T-cell (primary cell): ENCODE measurements around the gene NXPH4. TPM values are rescaled to one million over a fixed set of nuclear protein-coding genes. Genes with fewer than 3 reads are reported as not detected.

Experiments used
- ATAC-seq, 4 experiments: fragments of 200-7000 bp in 3 of 4; fragments of 150-1000 bp in 1 of 4; cut with Tn5 transposase; replicated peaks in 1 of 4; 1 replicate in 3 of 4; 2 replicates in 1 of 4; pipeline ENCODE4 v1.10.0; 2021; ENCODE audit warnings: moderate library complexity in 3 of 4, mild to moderate bottlenecking in 2 of 4, moderate number of reproducible peaks in 1 of 4
- CTCF ChIA-PET, 2 donors: fragments of 300-600 bp; sonication (Branson Sonifier 250); formaldehyde crosslinking; loops; one replicate each; lab custom pipeline; 2022; ENCODE audit warnings: antibody characterized with exemption in 2 of 2; lab: Charles Lee
- POLR2A ChIA-PET, 2 donors: fragments of 300-600 bp; sonication (Branson Sonifier 250); formaldehyde crosslinking; loops; one replicate each; lab custom pipeline; 2022; ENCODE audit warnings: antibody characterized with exemption in 2 of 2; lab: Charles Lee
- DNase-seq, 35 experiments: peaks; one replicate each; pipeline versions ENCODE4 v3.0.0 to v3.0.0-alpha.2; 2013 to 2023
- H3K27ac ChIP-seq: one replicate; pipeline ENCODE4 v1.5.1; 2013; ENCODE audit warnings: low read length
- H3K27me3 ChIP-seq, 2 experiments: replicated peaks in 1 of 2; 1 replicate in 1 of 2; 2 replicates in 1 of 2; pipeline versions ENCODE4 v1.6.1 to v1.7.0; 2013; ENCODE audit warnings: low read length in 1 of 2, mixed read lengths in 1 of 2; ENCODE audit not compliant: control insufficient read depth in 2 of 2, insufficient read depth in 2 of 2; ENCODE audit errors: extremely low read depth in 1 of 2
- H3K36me3 ChIP-seq, 2 donors: 1 replicate in 1 of 2; 2 replicates in 1 of 2; pipeline versions ENCODE4 v1.6.1 to v1.7.0; 2013; ENCODE audit warnings: low read length in 1 of 2; ENCODE audit not compliant: control insufficient read depth in 2 of 2, insufficient read depth in 1 of 2; ENCODE audit errors: extremely low read depth in 1 of 2
- H3K4me1 ChIP-seq, 2 experiments: 1 replicate in 1 of 2; 2 replicates in 1 of 2; pipeline versions ENCODE4 v1.6.1 to v1.7.0; 2013; ENCODE audit warnings: low read length in 2 of 2, mixed read lengths in 1 of 2; ENCODE audit not compliant: insufficient read depth in 2 of 2, control insufficient read depth in 1 of 2; ENCODE audit errors: extremely low read depth in 1 of 2
- H3K4me3 ChIP-seq, 2 donors: 1 replicate in 1 of 2; 2 replicates in 1 of 2; pipeline versions ENCODE4 v1.5.1 to v1.7.0; 2013; ENCODE audit warnings: mild to moderate bottlenecking in 2 of 2, low read length in 1 of 2, moderate library complexity in 1 of 2; ENCODE audit not compliant: control insufficient read depth in 1 of 2; ENCODE audit errors: extremely low read depth in 1 of 2
- H3K9me3 ChIP-seq: 2 replicates; pipeline ENCODE4 v1.7.0; 2013
- H3K27ac Mint-ChIP-seq, 2 donors: one replicate each; pipeline ENCODE4 v1.8.0; 2020 to 2021; ENCODE audit warnings: mild to moderate bottlenecking in 2 of 2, mixed read lengths in 2 of 2
- H3K27me3 Mint-ChIP-seq, 2 donors: one replicate each; pipeline ENCODE4 v1.8.0; 2021 to 2022; ENCODE audit warnings: mixed read lengths in 2 of 2
- H3K36me3 Mint-ChIP-seq: one replicate; pipeline ENCODE4 v1.8.0; 2021; ENCODE audit warnings: mixed read lengths
- H3K4me1 Mint-ChIP-seq, 3 donors: one replicate each; pipeline ENCODE4 v1.8.0; 2020 to 2022; ENCODE audit warnings: mixed read lengths in 3 of 3, mild to moderate bottlenecking in 1 of 3
- H3K4me3 Mint-ChIP-seq, 3 donors: one replicate each; pipeline ENCODE4 v1.8.0; 2020 to 2022; ENCODE audit warnings: mild to moderate bottlenecking in 3 of 3, mixed read lengths in 3 of 3, moderate library complexity in 3 of 3
- H3K9me3 Mint-ChIP-seq, 3 donors: one replicate each; pipeline ENCODE4 v1.8.0; 2020 to 2022; ENCODE audit warnings: mixed read lengths in 3 of 3
- WGBS: methylation state at CpG from one replicate; pipeline ENCODE4 v1.1.5; 2013; ENCODE audit warnings: missing lambda C conversion rate; ENCODE audit not compliant: insufficient coverage; 5-methylcytosine and 5-hydroxymethylcytosine counted together
- total RNA-seq, 35 experiments: library from RNA in 6 of 35; stranded (reverse) in 6 of 35; fragments of 120-200 nt in 1 of 35; gene quantifications; one replicate each; pipeline versions ENCODE4 v1.2.1 to v1.2.4 and lab custom pipeline; 2013 to 2026

NXPH4 gene
- total RNA-seq, 5 donors from 2014 or later (not counting 1 experiment from before 2014, with no cell fraction given), result 0.49 to 4.5 (median 1.0) TPM; not detected in 1

DNA sequence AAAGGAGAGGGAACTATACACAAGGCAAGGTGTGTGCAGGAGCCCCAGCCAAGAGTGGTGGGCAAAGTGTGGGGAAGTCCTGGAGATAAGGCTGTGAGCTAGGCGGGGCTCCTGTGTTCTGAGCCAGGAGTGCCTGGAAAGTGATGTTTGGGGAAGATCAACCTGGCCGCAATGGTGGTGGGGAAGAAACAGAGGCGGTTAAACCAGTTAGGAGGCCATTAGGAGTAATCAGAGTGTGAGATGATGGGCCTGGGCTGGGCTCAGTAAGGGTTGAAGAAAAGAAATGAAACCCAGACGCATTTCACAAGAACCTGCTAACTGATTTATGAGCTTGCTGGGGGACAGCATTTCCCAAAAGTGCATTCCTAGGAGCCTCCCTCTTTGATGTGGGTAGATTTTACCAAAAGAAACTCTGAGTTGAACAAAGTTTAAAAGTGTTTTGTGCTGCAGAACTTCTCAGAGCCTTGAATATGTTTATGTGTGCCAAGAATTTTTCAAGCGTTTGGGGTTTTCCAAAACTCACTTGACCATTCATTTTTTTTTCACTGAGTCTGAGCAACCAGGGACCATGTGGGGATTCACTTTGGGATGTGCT lies 34.9 kb upstream of the NXPH4 start:
- no peak overlapping the region for H3K27ac ChIP-seq
- peaks cover 0 to 6% of the 10 kb centered on the region in 2 experiments for H3K4me1 ChIP-seq
- peaks cover 0 to 3% of the 10 kb centered on the region in 2 experiments for H3K27me3 ChIP-seq
- ATAC-seq, result no peak
- H3K4me3 ChIP-seq, result no peak overlapping the region
- H3K27ac Mint-ChIP-seq, result no peak overlapping the region
- no peak for DNase-seq
- POLR2A ChIA-PET, result no interaction called here
- WGBS, result 86% methylated on average over 4 of the region's 5 CpGs
- CTCF ChIA-PET, result interaction anchor here (0.7 to 2.7 kb wide), 9 partner anchors 46 to 799 kb away, joined by 3 to 25 read pairs (median 4); partner anchors contain the start of gene LRP1 (in 1 of the 2)
- peaks cover 0 to 4% (median 2%) of the 10 kb centered on the region in 3 donors for H3K4me1 Mint-ChIP-seq
- H3K9me3 Mint-ChIP-seq, result no peaks in the 10 kb centered on the region
- no peak overlapping the region for H3K4me3 Mint-ChIP-seq
- no peaks in the 10 kb centered on the region for H3K27me3 Mint-ChIP-seq
- no peaks in the 10 kb centered on the region for H3K36me3 Mint-ChIP-seq
- no peaks in the 10 kb centered on the region for H3K9me3 ChIP-seq
- no peaks in the 10 kb centered on the region for H3K36me3 ChIP-seq

DNA sequence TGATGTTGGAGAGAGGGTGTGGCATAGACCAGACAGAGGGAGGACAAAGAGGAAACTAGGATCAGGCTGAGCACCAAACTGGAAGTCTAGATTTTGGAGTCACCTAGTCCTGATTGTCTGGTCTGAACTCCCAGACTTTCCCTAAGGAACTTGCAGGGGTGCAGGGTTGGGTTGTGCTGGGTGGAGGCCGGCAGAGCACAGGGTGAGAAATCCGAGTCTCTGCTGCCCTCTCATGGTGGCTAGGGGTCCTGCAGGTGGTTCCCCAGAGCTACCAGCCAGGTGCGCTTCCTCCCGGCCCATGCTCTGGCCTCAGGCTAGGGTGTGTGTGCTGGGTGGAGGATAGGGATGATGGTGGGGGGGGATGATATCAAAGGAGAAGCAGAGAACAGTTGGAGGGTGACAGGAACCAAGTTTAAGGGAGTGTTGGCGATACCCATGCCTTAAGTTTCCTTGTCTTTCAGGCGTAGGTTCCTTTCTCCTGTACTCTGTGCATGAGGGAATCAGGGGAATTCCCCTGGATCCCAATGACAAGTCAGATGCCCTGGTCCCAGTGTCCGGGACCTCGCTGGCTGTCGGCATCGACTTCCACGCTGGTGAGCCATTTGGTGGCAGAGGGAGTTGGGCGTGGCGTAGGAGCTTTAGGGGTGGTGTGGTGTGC lies 33.5 kb upstream of the NXPH4 start:
- H3K27ac Mint-ChIP-seq, result no peak overlapping the region
- no peaks in the 10 kb centered on the region for H3K9me3 Mint-ChIP-seq
- Histone ChIP-seq H3K27ac (no peak overlapping the region), H3K4me1 (peaks cover 0 to 6% of the 10 kb centered on the region in 2 experiments), H3K27me3 (peaks cover 0 to 3% of the 10 kb centered on the region in 2 experiments), H3K36me3 (no peaks in the 10 kb centered on the region), H3K9me3 (no peaks in the 10 kb centered on the region), H3K4me3 (no peak overlapping the region)
- no peaks in the 10 kb centered on the region for H3K36me3 Mint-ChIP-seq
- H3K4me1 Mint-ChIP-seq, result peaks cover 0 to 4% (median 2%) of the 10 kb centered on the region in 3 donors
- H3K4me3 Mint-ChIP-seq, result no peak overlapping the region
- no peaks in the 10 kb centered on the region for H3K27me3 Mint-ChIP-seq
- peak; percentile 47 to 87 (median 74) for DNase-seq
- peak; percentile 96 to 99 (median 98) for ATAC-seq
- CTCF ChIA-PET, result interaction anchor here (0.7 to 2.7 kb wide), 9 partner anchors 28 to 152 kb away, joined by 3 to 25 read pairs (median 5); partner anchors contain the start of gene LRP1 (in 1 of the 2)
- POLR2A ChIA-PET, result no interaction called here
- 44% methylated on average over 6 of the region's 13 CpGs for WGBS

DNA sequence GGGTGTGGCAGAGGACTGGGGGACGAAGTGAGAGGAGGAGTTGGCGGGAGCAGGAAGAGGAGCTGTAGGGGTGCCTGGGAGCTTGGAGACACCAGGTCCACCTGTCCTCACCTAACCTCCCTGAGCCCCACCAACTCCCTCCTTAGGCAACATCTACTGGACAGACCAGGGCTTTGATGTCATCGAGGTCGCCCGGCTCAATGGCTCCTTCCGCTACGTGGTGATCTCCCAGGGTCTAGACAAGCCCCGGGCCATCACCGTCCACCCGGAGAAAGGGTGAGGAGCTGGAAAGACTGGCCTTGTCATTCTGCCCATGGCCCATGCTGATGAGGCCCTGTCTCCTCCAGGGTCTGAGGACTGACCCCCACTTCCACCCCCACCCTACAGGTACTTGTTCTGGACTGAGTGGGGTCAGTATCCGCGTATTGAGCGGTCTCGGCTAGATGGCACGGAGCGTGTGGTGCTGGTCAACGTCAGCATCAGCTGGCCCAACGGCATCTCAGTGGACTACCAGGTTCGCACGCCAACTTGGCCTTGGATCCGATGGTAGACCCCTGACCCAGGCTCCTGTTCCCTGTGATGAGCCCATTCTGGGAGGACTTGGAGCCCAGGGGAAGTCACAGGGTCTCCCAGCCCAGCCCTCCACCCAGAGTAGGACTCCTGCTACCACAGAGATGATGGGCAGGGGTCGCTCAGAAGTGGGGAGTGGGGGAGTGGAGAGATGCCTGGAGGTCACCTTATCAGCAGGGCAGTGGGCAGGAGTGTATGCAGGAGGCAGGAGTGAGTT lies 32.5 kb upstream of the NXPH4 start:
- Histone ChIP-seq H3K27me3 (peaks cover 0 to 3% of the 10 kb centered on the region in 2 experiments), H3K27ac (no peak overlapping the region), H3K4me3 (no peak overlapping the region), H3K4me1 (peaks cover 0 to 6% of the 10 kb centered on the region in 2 experiments), H3K36me3 (no peaks in the 10 kb centered on the region), H3K9me3 (no peaks in the 10 kb centered on the region)
- WGBS, result 92% methylated on average over 19 of the region's 22 CpGs
- DNase-seq (no peak), ATAC-seq (no peak)
- H3K27me3 Mint-ChIP-seq, result no peaks in the 10 kb centered on the region
- no peaks in the 10 kb centered on the region for H3K9me3 Mint-ChIP-seq
- ChIA-PET CTCF (interaction anchor here in 1 of 2 donors (0.6 to 0.8 kb wide), 2 partner anchors 30 to 60 kb away, joined by 3 read pairs; no protein-coding TSS in a partner anchor), POLR2A (no interaction called here)
- H3K36me3 Mint-ChIP-seq, result no peaks in the 10 kb centered on the region
- H3K27ac Mint-ChIP-seq, result no peak overlapping the region
- no peak overlapping the region for H3K4me3 Mint-ChIP-seq
- H3K4me1 Mint-ChIP-seq, result peaks cover 0 to 4% (median 2%) of the 10 kb centered on the region in 3 donors

DNA sequence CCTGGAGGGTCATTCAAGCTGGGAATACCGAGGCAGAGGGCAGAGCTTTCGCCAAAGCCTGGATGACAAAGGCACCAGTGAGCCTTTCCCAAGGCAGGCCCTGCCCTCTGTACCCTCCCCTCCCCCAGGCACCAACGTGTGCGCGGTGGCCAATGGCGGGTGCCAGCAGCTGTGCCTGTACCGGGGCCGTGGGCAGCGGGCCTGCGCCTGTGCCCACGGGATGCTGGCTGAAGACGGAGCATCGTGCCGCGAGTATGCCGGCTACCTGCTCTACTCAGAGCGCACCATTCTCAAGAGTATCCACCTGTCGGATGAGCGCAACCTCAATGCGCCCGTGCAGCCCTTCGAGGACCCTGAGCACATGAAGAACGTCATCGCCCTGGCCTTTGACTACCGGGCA lies 31.2 kb upstream of the NXPH4 start:
- Mint-ChIP-seq H3K4me1 (peaks cover 0 to 4% (median 2%) of the 10 kb centered on the region in 3 donors), H3K36me3 (no peaks in the 10 kb centered on the region), H3K9me3 (no peaks in the 10 kb centered on the region), H3K4me3 (no peak overlapping the region), H3K27me3 (no peaks in the 10 kb centered on the region), H3K27ac (no peak overlapping the region)
- H3K27ac ChIP-seq, result no peak overlapping the region
- 86% methylated on average over 25 of the region's 25 CpGs for WGBS
- peaks cover 0 to 3% of the 10 kb centered on the region in 2 experiments for H3K27me3 ChIP-seq
- no peaks in the 10 kb centered on the region for H3K36me3 ChIP-seq
- H3K4me3 ChIP-seq, result no peak overlapping the region
- no peak for ATAC-seq
- H3K9me3 ChIP-seq, result no peaks in the 10 kb centered on the region
- DNase-seq, result no peak
- peaks cover 0 to 6% of the 10 kb centered on the region in 2 experiments for H3K4me1 ChIP-seq
- ChIA-PET CTCF (no interaction called here), POLR2A (no interaction called here)

DNA sequence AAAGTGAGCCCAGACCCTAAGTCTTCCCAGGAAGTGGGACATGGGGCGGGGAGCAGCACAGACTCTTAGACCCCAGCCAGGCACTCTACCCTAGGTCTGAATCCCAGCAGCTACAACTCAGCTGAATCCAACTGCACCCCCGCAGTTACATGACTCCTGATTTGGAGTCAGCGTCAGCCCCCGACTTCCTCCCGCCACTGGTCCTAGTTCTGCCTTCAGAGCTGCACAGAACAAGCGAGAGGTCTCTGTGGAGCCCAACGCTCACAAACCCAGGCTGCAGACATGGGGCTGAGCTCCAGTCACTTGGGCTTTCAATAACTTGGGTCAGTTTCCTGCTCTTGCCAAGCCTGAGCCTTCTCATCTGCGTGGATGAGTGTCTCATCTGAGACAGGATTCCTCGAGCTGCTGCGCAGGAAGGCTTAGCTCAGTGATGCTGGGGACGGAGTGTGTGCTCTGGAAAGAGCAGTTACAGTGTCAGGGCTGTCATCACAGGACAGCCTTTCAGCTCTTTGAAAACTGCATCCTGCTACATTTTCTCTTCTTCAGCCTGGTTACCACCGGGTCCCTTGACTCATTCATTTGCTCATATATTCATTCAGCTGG lies 30.6 kb upstream of the NXPH4 start:
- no peaks in the 10 kb centered on the region for H3K9me3 ChIP-seq
- no peak overlapping the region for H3K4me3 ChIP-seq
- peaks cover 0 to 3% of the 10 kb centered on the region in 2 experiments for H3K27me3 ChIP-seq
- Mint-ChIP-seq H3K4me1 (peaks cover 0 to 4% (median 2%) of the 10 kb centered on the region in 3 donors), H3K4me3 (no peak overlapping the region), H3K27ac (no peak overlapping the region), H3K9me3 (no peaks in the 10 kb centered on the region), H3K36me3 (no peaks in the 10 kb centered on the region), H3K27me3 (no peaks in the 10 kb centered on the region)
- DNase-seq, result no peak
- ATAC-seq, result no peak
- 87% methylated on average over 12 of the region's 12 CpGs for WGBS
- POLR2A ChIA-PET, result no interaction called here
- no peaks in the 10 kb centered on the region for H3K36me3 ChIP-seq
- H3K27ac ChIP-seq, result no peak overlapping the region
- peaks cover 0 to 6% of the 10 kb centered on the region in 2 experiments for H3K4me1 ChIP-seq
- CTCF ChIA-PET, result no interaction called here
